Measurements from ENCODE around the gene SRM.

- no peak for TF ChIP-seq MXI1 (IDR thresholded peaks at IDR 0.05; ENCODE audit: borderline replicate concordance, low read depth, low read length)
- no peak for TF ChIP-seq POLR2A (IDR thresholded peaks at IDR 0.05; ENCODE audit: low read depth, low read length)
- TF ChIP-seq CEBPB (IDR thresholded peaks at IDR 0.05; ENCODE audit: low read depth, low read length), result no peak
- no peak for TF ChIP-seq CTCF (conservative IDR thresholded peaks at IDR 0.05; ENCODE audit: low read depth, low read length)
- TF ChIP-seq, protein P1, sequence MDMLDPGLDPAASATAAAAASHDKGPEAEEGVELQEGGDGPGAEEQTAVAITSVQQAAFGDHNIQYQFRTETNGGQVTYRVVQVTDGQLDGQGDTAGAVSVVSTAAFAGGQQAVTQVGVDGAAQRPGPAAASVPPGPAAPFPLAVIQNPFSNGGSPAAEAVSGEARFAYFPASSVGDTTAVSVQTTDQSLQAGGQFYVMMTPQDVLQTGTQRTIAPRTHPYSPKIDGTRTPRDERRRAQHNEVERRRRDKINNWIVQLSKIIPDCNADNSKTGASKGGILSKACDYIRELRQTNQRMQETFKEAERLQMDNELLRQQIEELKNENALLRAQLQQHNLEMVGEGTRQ (IDR thresholded peaks at IDR 0.05; ENCODE audit: low read depth, low read length), result no peak
- TF ChIP-seq RAD21 (IDR thresholded peaks at IDR 0.05; ENCODE audit: low read length), result no peak
Measured at GRCh38 chr1:11101347-11101746, 41.5 kb upstream of the SRM start.

Measured in IMR-90 (cell line).